Skeletal muscle satellite cell (primary cell): ENCODE results near the gene FER.
"Not testable (repeated sequence)": the region's sequence is repeated elsewhere in the genome, so short reads cannot be mapped to it uniquely, and the experiment has no call there.

Source experiments
- H3K27me3 ChIP-seq: 2 replicates; pipeline ENCODE4 v1.7.0; 2013; ENCODE audit warnings: low read length; ENCODE audit not compliant: control insufficient read depth, insufficient read depth
- H3K36me3 ChIP-seq: 2 replicates; pipeline ENCODE4 v1.7.0; 2013; ENCODE audit warnings: mild to moderate bottlenecking, control low read depth, low read length; ENCODE audit not compliant: insufficient read depth
- H3K4me1 ChIP-seq: 2 replicates; pipeline ENCODE4 v1.7.0; 2013; ENCODE audit warnings: low read length; ENCODE audit not compliant: control insufficient read depth, insufficient read depth
- H3K4me2 ChIP-seq: 2 replicates; pipeline ENCODE4 v1.7.0; 2013; ENCODE audit warnings: mild to moderate bottlenecking, low read length
- H3K4me3 ChIP-seq: 2 replicates; pipeline ENCODE4 v1.7.0; 2013; ENCODE audit warnings: low read length
- H3K9ac ChIP-seq: 2 replicates; pipeline ENCODE4 v1.7.0; 2013; ENCODE audit warnings: mild to moderate bottlenecking, low read depth, low read length, moderate library complexity
- H3K9me3 ChIP-seq: replicated peaks from 2 replicates; pipeline ENCODE4 v1.7.0; 2013; ENCODE audit warnings: mild to moderate bottlenecking, control low read depth, low read length

FER gene

GRCh38 chr5:109167586-109167985 is 419.9 kb downstream of the FER start:
- Histone ChIP-seq H3K9me3 (no peaks in the 10 kb centered on the region), H3K27me3 (no peaks in the 10 kb centered on the region), H3K9ac (no peak overlapping the region), H3K4me3 (no peak overlapping the region), H3K36me3 (no peaks in the 10 kb centered on the region), H3K4me2 (no peak overlapping the region), H3K4me1 (no peaks in the 10 kb centered on the region)

GRCh38 chr5:109168151-109168550 is 420.5 kb downstream of the FER start:
- Histone ChIP-seq H3K36me3 (no peaks in the 10 kb centered on the region), H3K4me3 (no peak overlapping the region), H3K27me3 (no peaks in the 10 kb centered on the region), H3K9me3 (no peaks in the 10 kb centered on the region), H3K4me1 (no peaks in the 10 kb centered on the region), H3K4me2 (no peak overlapping the region), H3K9ac (no peak overlapping the region)

- no peak overlapping the region for H3K4me2 ChIP-seq
- no peak overlapping the region for H3K9ac ChIP-seq
- H3K4me1 ChIP-seq, result no peaks in the 10 kb centered on the region
- H3K27me3 ChIP-seq, result no peaks in the 10 kb centered on the region
- no peaks in the 10 kb centered on the region for H3K9me3 ChIP-seq
- H3K4me3 ChIP-seq, result no peak overlapping the region
- H3K36me3 ChIP-seq, result no peaks in the 10 kb centered on the region
Observed at GRCh38 chr5:109170629-109171350, 423.1 kb downstream of the FER start.

- H3K36me3 ChIP-seq, H3K9me3 ChIP-seq, H3K9ac ChIP-seq, H3K4me3 ChIP-seq, H3K4me2 ChIP-seq, H3K4me1 ChIP-seq, H3K27me3 ChIP-seq: not testable (repeated sequence)
Observed at GRCh38 chr5:109171437-109172073, 423.9 kb downstream of the FER start.

- H3K9ac ChIP-seq, result no peak overlapping the region
- H3K4me2 ChIP-seq, result no peak overlapping the region
- H3K9me3 ChIP-seq, result no peaks in the 10 kb centered on the region
- no peak overlapping the region for H3K4me3 ChIP-seq
- no peaks in the 10 kb centered on the region for H3K4me1 ChIP-seq
- no peaks in the 10 kb centered on the region for H3K36me3 ChIP-seq
- no peaks in the 10 kb centered on the region for H3K27me3 ChIP-seq
Observed at GRCh38 chr5:109173036-109173794, 425.5 kb downstream of the FER start.

- Histone ChIP-seq H3K4me3 (no peak overlapping the region), H3K4me1 (no peaks in the 10 kb centered on the region), H3K4me2 (no peak overlapping the region), H3K9me3 (no peaks in the 10 kb centered on the region), H3K36me3 (no peaks in the 10 kb centered on the region), H3K9ac (no peak overlapping the region), H3K27me3 (no peaks in the 10 kb centered on the region)
Observed at GRCh38 chr5:109177227-109177626, 429.5 kb downstream of the FER start.

DNA sequence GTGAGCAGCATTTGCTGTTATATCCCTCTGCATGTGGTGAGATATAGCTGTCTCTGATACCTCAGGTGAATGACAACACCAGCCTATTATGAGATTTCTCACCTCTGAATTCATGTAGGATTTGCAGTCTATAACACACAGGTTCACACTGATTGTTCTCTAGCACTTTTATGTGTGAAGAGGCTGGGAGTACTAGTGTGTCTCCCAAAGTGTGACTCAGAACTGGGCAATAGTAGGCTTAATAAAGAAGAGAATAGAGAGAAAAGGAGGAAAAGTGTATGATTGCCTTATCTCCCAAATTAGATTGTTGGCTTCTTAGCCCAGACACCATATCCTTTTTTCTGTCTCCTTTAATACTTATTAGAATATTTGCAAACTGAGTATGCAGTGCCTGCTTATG is 430.1 kb downstream of the FER start:
- Histone ChIP-seq H3K4me1 (no peaks in the 10 kb centered on the region), H3K9ac (no peak overlapping the region), H3K9me3 (no peaks in the 10 kb centered on the region), H3K36me3 (no peaks in the 10 kb centered on the region), H3K4me3 (no peak overlapping the region), H3K27me3 (no peaks in the 10 kb centered on the region), H3K4me2 (no peak overlapping the region)

- no peak overlapping the region for H3K9ac ChIP-seq
- H3K4me3 ChIP-seq, result no peak overlapping the region
- H3K36me3 ChIP-seq, result no peaks in the 10 kb centered on the region
- H3K4me2 ChIP-seq, result no peak overlapping the region
- no peaks in the 10 kb centered on the region for H3K9me3 ChIP-seq
- no peaks in the 10 kb centered on the region for H3K27me3 ChIP-seq
- no peaks in the 10 kb centered on the region for H3K4me1 ChIP-seq
Observed at GRCh38 chr5:109180668-109181067, 433.0 kb downstream of the FER start.

- H3K9ac ChIP-seq, result no peak overlapping the region
- peaks cover 6% of the 10 kb centered on the region for H3K4me1 ChIP-seq
- H3K4me2 ChIP-seq, result no peak overlapping the region
- H3K27me3 ChIP-seq, result no peaks in the 10 kb centered on the region
- no peaks in the 10 kb centered on the region for H3K9me3 ChIP-seq
- H3K36me3 ChIP-seq, result peaks cover 4% of the 10 kb centered on the region
- no peak overlapping the region for H3K4me3 ChIP-seq
Observed at GRCh38 chr5:109186759-109187158, 439.1 kb downstream of the FER start.

- Histone ChIP-seq H3K27me3 (no peaks in the 10 kb centered on the region), H3K9ac (no peak overlapping the region), H3K9me3 (no peaks in the 10 kb centered on the region), H3K4me1 (peaks cover 7% of the 10 kb centered on the region), H3K36me3 (peaks cover 4% of the 10 kb centered on the region), H3K4me3 (no peak overlapping the region), H3K4me2 (no peak overlapping the region)
Observed at GRCh38 chr5:109191153-109191558, 443.5 kb downstream of the FER start.

- H3K9me3 ChIP-seq, result no peaks in the 10 kb centered on the region
- H3K9ac ChIP-seq, result no peak overlapping the region
- H3K36me3 ChIP-seq, result no peaks in the 10 kb centered on the region
- no peaks in the 10 kb centered on the region for H3K27me3 ChIP-seq
- no peak overlapping the region for H3K4me3 ChIP-seq
- peaks cover 15% of the 10 kb centered on the region for H3K4me1 ChIP-seq
- no peak overlapping the region for H3K4me2 ChIP-seq
Observed at GRCh38 chr5:109192027-109192426, 444.3 kb downstream of the FER start.
